HepG2 (cell line): ENCODE results near the gene GTF2H1.

ENCODE experiments used
- PCBP1 ChIP-seq: fragments of 200-400 bp; formaldehyde crosslinking; IDR thresholded peaks from 2 replicates; pipeline ENCODE4 v1.6.1; 2017; ENCODE audit warnings: mild to moderate bottlenecking, low read depth, low read length, borderline replicate concordance
- TF ChIP-seq, protein P1 (sequence below): sonication (generic); formaldehyde crosslinking; IDR thresholded peaks from 2 replicates; pipeline ENCODE4 v1.5.0; 2020; ENCODE audit warnings: mild to moderate bottlenecking, missing genetic modification reagents, moderate library complexity

DNA sequence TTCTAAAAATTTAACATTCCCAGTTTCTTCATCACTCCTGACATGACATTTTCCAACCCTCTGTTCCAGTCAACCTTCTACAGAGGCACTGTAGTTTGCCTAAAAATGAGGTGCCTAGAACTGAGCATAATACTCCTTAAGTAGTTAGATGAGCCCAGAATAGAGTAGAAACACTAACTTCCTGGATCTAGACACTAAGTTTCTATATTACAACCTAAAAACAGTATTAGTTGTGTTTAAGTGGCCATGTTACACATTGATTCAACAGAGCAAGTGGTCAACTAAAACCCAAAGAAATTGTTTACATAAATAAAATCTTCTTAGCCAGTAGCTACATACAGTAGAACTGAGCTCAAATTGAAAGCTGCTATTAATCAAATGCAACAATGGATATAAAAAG lies 1.8 kb upstream of the GTF2H1 start:
- TF ChIP-seq, protein P1, sequence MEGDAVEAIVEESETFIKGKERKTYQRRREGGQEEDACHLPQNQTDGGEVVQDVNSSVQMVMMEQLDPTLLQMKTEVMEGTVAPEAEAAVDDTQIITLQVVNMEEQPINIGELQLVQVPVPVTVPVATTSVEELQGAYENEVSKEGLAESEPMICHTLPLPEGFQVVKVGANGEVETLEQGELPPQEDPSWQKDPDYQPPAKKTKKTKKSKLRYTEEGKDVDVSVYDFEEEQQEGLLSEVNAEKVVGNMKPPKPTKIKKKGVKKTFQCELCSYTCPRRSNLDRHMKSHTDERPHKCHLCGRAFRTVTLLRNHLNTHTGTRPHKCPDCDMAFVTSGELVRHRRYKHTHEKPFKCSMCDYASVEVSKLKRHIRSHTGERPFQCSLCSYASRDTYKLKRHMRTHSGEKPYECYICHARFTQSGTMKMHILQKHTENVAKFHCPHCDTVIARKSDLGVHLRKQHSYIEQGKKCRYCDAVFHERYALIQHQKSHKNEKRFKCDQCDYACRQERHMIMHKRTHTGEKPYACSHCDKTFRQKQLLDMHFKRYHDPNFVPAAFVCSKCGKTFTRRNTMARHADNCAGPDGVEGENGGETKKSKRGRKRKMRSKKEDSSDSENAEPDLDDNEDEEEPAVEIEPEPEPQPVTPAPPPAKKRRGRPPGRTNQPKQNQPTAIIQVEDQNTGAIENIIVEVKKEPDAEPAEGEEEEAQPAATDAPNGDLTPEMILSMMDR (CRISPR knock-in tag), result no peak
- no peak for TF ChIP-seq PCBP1
